ENCODE measurements around the gene ABCC4. TPM values are rescaled to one million over a fixed set of nuclear protein-coding genes. Genes with fewer than 3 reads are reported as not detected.

ABCC4 gene
- total RNA-seq, 1 donor from 2014 or later = 21.8 TPM

DNA sequence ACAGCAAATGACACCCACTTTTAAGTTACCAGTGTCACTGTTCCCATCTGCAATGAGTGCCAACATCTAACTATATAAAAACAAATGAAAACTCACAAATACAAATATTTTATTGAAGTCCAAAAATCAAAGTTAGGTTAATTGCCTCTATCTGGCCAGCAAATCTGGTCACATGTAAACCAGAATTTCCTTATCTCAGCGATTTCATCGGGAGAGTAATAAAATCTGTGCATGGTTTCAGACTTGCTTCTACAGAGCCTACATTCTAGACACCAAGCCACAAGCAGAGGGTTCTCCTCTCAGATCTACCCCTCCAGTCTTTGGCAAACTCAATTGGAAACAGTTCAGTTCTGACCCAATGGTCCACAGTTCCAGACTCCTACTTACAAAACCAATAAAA is 189.6 kb downstream of the ABCC4 start:
- H3K36me3 Mint-ChIP-seq (ENCODE audit: low read depth) = peaks cover 9% of the 10 kb centered on the region
- H3K27me3 Mint-ChIP-seq (ENCODE audit: low read depth) = no peaks in the 10 kb centered on the region
- peak overlapping the region; percentile 60 for H3K27ac Mint-ChIP-seq (ENCODE audit: unreplicated experiment)
- DNase-seq (ENCODE audit: low read depth, low spot score) = no peak
- no peak for TF ChIP-seq CTCF (conservative IDR thresholded peaks at IDR 0.05)
- H3K9me3 Mint-ChIP-seq = peaks cover 3% of the 10 kb centered on the region
- peaks cover 38% of the 10 kb centered on the region for H3K4me1 Mint-ChIP-seq
- no peak overlapping the region for H3K4me3 Mint-ChIP-seq

- H3K4me3 Mint-ChIP-seq = no peak overlapping the region
- TF ChIP-seq CTCF (conservative IDR thresholded peaks at IDR 0.05) = no peak
- H3K27ac Mint-ChIP-seq (ENCODE audit: unreplicated experiment) = no peak overlapping the region
- H3K36me3 Mint-ChIP-seq (ENCODE audit: low read depth) = peaks cover 24% of the 10 kb centered on the region
- no peak for DNase-seq (ENCODE audit: low read depth, low spot score)
- H3K9me3 Mint-ChIP-seq = peaks cover 5% of the 10 kb centered on the region
- peaks cover 24% of the 10 kb centered on the region for H3K4me1 Mint-ChIP-seq
- no peaks in the 10 kb centered on the region for H3K27me3 Mint-ChIP-seq (ENCODE audit: low read depth)
Measured at GRCh38 chr13:95106562-95106961, 194.7 kb downstream of the ABCC4 start.

- H3K27ac Mint-ChIP-seq (ENCODE audit: unreplicated experiment) = peak overlapping the region; percentile 95
- H3K4me3 Mint-ChIP-seq = peak overlapping the region; percentile 78
- peaks cover 15% of the 10 kb centered on the region for H3K9me3 Mint-ChIP-seq
- peaks cover 31% of the 10 kb centered on the region for H3K36me3 Mint-ChIP-seq (ENCODE audit: low read depth)
- peak; percentile 23 for DNase-seq (ENCODE audit: low read depth, low spot score)
- peaks cover 48% of the 10 kb centered on the region for H3K4me1 Mint-ChIP-seq
- no peaks in the 10 kb centered on the region for H3K27me3 Mint-ChIP-seq (ENCODE audit: low read depth)
- TF ChIP-seq CTCF (conservative IDR thresholded peaks at IDR 0.05) = no peak
Measured at GRCh38 chr13:95100525-95101433, 200.5 kb downstream of the ABCC4 start.

GRCh38 chr13:95099541-95099940 is 201.7 kb downstream of the ABCC4 start:
- no peak for TF ChIP-seq CTCF (conservative IDR thresholded peaks at IDR 0.05)
- H3K9me3 Mint-ChIP-seq = peaks cover 17% of the 10 kb centered on the region
- no peak for DNase-seq (ENCODE audit: low read depth, low spot score)
- H3K4me3 Mint-ChIP-seq = no peak overlapping the region
- no peaks in the 10 kb centered on the region for H3K27me3 Mint-ChIP-seq (ENCODE audit: low read depth)
- H3K4me1 Mint-ChIP-seq = peaks cover 40% of the 10 kb centered on the region
- peaks cover 38% of the 10 kb centered on the region for H3K36me3 Mint-ChIP-seq (ENCODE audit: low read depth)
- H3K27ac Mint-ChIP-seq (ENCODE audit: unreplicated experiment) = no peak overlapping the region

GRCh38 chr13:95098916-95099315 is 202.3 kb downstream of the ABCC4 start:
- Mint-ChIP-seq H3K9me3 (peaks cover 22% of the 10 kb centered on the region), H3K36me3 (ENCODE audit: low read depth) (peaks cover 42% of the 10 kb centered on the region)

More at GRCh38 chr13:95098916-95099315, 202.3 kb downstream of the ABCC4 start:
- Mint-ChIP-seq H3K27ac (ENCODE audit: unreplicated experiment) (peak overlapping the region; percentile 24), H3K4me1 (peaks cover 40% of the 10 kb centered on the region), H3K27me3 (ENCODE audit: low read depth) (no peaks in the 10 kb centered on the region), H3K4me3 (no peak overlapping the region)
- TF ChIP-seq CTCF (conservative IDR thresholded peaks at IDR 0.05) = no peak
- no peak for DNase-seq (ENCODE audit: low read depth, low spot score)
